B cell (primary cell): ENCODE data around the gene TCF23.

Experiments used
- EZH2 ChIP-seq: IDR thresholded peaks from 2 replicates; pipeline ENCODE4 v1.6.1; 2012; ENCODE audit warnings: borderline replicate concordance, low read depth, mild to moderate bottlenecking, moderate library complexity, low read length; ENCODE audit not compliant: insufficient read depth, poor library complexity, severe bottlenecking
- TF ChIP-seq, protein P1 (sequence below): fragments of 200-600 bp; IDR thresholded peaks from one replicate; pipeline ENCODE4 v1.8.0; 2022; ENCODE audit warnings: antibody characterized with exemption, mild to moderate bottlenecking

DNA sequence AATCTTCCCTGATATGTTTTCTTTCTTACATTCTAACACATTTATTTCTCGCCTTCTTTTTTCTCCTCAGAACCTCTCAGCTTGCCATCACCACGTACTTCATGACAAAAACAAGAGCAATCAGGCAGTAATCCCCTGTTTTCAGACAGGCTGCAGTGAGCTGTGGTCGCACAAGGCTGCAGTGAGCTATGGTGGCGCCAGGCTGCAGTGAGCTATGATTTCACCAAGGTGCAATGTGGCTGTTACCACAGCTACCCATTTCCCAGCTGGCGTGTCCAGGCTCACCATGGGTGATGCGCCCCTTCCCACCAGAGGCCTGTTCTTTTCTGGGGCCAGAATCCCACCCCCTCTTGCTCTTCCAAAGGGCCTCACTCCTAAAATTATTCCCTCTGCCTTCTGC is 25.8 kb downstream of the TCF23 start:
- TF ChIP-seq, protein P1, sequence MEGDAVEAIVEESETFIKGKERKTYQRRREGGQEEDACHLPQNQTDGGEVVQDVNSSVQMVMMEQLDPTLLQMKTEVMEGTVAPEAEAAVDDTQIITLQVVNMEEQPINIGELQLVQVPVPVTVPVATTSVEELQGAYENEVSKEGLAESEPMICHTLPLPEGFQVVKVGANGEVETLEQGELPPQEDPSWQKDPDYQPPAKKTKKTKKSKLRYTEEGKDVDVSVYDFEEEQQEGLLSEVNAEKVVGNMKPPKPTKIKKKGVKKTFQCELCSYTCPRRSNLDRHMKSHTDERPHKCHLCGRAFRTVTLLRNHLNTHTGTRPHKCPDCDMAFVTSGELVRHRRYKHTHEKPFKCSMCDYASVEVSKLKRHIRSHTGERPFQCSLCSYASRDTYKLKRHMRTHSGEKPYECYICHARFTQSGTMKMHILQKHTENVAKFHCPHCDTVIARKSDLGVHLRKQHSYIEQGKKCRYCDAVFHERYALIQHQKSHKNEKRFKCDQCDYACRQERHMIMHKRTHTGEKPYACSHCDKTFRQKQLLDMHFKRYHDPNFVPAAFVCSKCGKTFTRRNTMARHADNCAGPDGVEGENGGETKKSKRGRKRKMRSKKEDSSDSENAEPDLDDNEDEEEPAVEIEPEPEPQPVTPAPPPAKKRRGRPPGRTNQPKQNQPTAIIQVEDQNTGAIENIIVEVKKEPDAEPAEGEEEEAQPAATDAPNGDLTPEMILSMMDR = no peak
- no peak for TF ChIP-seq EZH2
